ENCODE results near the gene RPS27L. TPM values are rescaled to one million over a fixed set of nuclear protein-coding genes. Genes with fewer than 3 reads are reported as not detected.

The RPS27L gene
- total and polyA plus RNA-seq, 9 of the 15 experiments (the other 6 are each of a cell fraction or from before 2014, with no cell fraction given), result 72.2 to 382 (median 116) TPM

DNA sequence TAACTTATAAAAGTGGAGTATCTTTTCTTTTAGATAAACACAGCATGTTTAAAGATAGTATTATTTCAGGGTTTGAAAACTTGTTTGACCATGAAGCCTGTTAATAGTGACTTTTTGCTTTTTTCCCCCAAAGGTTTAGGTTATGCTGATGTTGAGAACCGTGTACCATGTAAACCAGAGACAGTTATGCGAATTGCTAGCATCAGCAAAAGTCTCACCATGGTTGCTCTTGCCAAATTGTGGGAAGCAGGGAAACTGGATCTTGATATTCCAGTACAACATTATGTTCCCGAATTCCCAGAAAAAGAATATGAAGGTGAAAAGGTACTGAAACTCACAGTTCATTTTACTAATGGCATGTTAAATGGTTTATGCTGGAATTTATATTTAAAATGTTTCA lies 30.6 kb downstream of the RPS27L start (continued):
- TF ChIP-seq, protein P1, sequence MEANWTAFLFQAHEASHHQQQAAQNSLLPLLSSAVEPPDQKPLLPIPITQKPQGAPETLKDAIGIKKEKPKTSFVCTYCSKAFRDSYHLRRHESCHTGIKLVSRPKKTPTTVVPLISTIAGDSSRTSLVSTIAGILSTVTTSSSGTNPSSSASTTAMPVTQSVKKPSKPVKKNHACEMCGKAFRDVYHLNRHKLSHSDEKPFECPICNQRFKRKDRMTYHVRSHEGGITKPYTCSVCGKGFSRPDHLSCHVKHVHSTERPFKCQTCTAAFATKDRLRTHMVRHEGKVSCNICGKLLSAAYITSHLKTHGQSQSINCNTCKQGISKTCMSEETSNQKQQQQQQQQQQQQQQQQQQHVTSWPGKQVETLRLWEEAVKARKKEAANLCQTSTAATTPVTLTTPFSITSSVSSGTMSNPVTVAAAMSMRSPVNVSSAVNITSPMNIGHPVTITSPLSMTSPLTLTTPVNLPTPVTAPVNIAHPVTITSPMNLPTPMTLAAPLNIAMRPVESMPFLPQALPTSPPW (CRISPR knock-in tag; IDR thresholded peaks at IDR 0.05), result no peak
- peak; percentile 17; the same call in 1 of the 2 replicates for TF ChIP-seq MAFF (IDR thresholded peaks at IDR 0.05; ENCODE audit: low read length)
- TF ChIP-seq POLR2B (IDR thresholded peaks at IDR 0.05; ENCODE audit: low read depth, partially characterized antibody), result no peak
- TF ChIP-seq, protein P2, sequence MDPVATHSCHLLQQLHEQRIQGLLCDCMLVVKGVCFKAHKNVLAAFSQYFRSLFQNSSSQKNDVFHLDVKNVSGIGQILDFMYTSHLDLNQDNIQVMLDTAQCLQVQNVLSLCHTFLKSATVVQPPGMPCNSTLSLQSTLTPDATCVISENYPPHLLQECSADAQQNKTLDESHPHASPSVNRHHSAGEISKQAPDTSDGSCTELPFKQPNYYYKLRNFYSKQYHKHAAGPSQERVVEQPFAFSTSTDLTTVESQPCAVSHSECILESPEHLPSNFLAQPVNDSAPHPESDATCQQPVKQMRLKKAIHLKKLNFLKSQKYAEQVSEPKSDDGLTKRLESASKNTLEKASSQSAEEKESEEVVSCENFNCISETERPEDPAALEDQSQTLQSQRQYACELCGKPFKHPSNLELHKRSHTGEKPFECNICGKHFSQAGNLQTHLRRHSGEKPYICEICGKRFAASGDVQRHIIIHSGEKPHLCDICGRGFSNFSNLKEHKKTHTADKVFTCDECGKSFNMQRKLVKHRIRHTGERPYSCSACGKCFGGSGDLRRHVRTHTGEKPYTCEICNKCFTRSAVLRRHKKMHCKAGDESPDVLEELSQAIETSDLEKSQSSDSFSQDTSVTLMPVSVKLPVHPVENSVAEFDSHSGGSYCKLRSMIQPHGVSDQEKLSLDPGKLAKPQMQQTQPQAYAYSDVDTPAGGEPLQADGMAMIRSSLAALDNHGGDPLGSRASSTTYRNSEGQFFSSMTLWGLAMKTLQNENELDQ (CRISPR knock-in tag; IDR thresholded peaks at IDR 0.05; ENCODE audit: borderline replicate concordance), result no peak
- TF ChIP-seq CBFA2T3 (IDR thresholded peaks at IDR 0.05), result no peak

DNA sequence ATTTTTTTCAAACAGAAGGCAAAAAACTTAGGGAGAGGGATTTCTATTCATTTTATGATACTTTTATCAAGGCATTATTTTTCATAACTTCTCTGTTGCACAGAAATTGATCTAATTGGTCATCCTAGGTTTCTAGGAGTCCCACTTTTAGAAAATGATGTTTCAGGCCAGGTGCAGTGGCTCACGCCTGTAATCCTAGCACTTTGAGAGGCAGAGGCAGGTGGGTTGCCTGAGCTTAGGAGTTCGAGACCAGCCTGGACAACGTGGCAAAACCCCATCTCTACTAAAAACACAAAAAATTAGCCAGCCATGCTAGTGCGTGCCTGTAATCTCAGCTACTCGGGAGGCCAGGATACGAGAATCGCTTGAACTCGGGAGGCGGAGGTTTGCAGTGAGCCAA lies 32.8 kb downstream of the RPS27L start:
- intact Hi-C loops (cut with micrococcal nuclease), result no loop called here
- H3K27me3 ChIP-seq (ENCODE audit: control insufficient read depth in 2 of 2, insufficient read depth in 2 of 2, low read length in 2 of 2), result no peaks in the 10 kb centered on the region
- ChIA-PET POLR2A (interaction anchor here (1.1 to 1.2 kb wide), 2 partner anchors 12 to 22 kb away, joined by 3 to 4 read pairs; no protein-coding TSS in a partner anchor), CTCF (ENCODE audit: low intra/inter-chr PET ratio) (no interaction called here)
- FAIRE-seq, result no peak
- in situ Hi-C loops (cut with MboI), result no loop called here
- 0 out of 3 replicates have a peak, but pooled peaks cover 3% of the 10 kb centered on the region for H3K79me2 ChIP-seq (ENCODE audit: control insufficient read depth, insufficient read depth, low read length)
- H3K9me1 ChIP-seq (ENCODE audit: control insufficient read depth, insufficient read depth, low read length), result no peaks in the 10 kb centered on the region
- H3K27ac ChIP-seq (ENCODE audit: extremely low read depth, low read depth, low read length), result no peak overlapping the region
- 83% methylated on average over 9 of the region's 9 CpGs for WGBS (ENCODE audit: insufficient coverage, low coverage, missing lambda C conversion rate)
- no peak overlapping the region for H3K4me3 ChIP-seq
- BruUV-seq (replicated peaks), result no TSS peak
- H3K4me2 ChIP-seq (ENCODE audit: insufficient read depth, low read length), result no peak overlapping the region
- ATAC-seq, result no peak
- no peaks in the 10 kb centered on the region for H4K20me1 ChIP-seq (replicated peaks; ENCODE audit: control insufficient read depth, insufficient read depth, low read length)
- H3K9me3 ChIP-seq (replicated peaks; ENCODE audit: control insufficient read depth, insufficient read depth, low read depth, low read length), result peaks cover 6% of the 10 kb centered on the region
- peaks cover 7% of the 10 kb centered on the region; the same call in 1 of the 3 replicates for H3K36me3 ChIP-seq (ENCODE audit: control insufficient read depth, insufficient read depth, low read length)
- H2AFZ ChIP-seq (ENCODE audit: low read depth, low read length), result no peak overlapping the region
- H3K9ac ChIP-seq (ENCODE audit: insufficient read depth in 1 of 2, low read depth in 2 of 2, low read length in 2 of 2), result no peak overlapping the region
- no peak for DNase-seq (ENCODE audit: extremely low read depth in 1 of 4, low spot score in 3 of 4)
- peaks cover 0 to 6% of the 10 kb centered on the region in 2 experiments; a peak in 1 of 5 replicates for H3K4me1 ChIP-seq (replicated peaks in 1 of 2; ENCODE audit: control insufficient read depth in 2 of 2, insufficient read depth in 2 of 2, low read length in 2 of 2)
- TF ChIP-seq, protein P3, sequence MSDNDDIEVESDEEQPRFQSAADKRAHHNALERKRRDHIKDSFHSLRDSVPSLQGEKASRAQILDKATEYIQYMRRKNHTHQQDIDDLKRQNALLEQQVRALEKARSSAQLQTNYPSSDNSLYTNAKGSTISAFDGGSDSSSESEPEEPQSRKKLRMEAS (CRISPR knock-in tag; IDR thresholded peaks at IDR 0.05), result no peak
- TF ChIP-seq ZNF23 (CRISPR knock-in tag; IDR thresholded peaks at IDR 0.05) (no peak), YBX1 (IDR thresholded peaks at IDR 0.05) (no peak), ZNF561 (CRISPR knock-in tag; conservative IDR thresholded peaks at IDR 0.05) (no peak), ZNF717 (CRISPR knock-in tag; IDR thresholded peaks at IDR 0.05) (no peak), ESRRB (CRISPR knock-in tag; IDR thresholded peaks at IDR 0.05; ENCODE audit: borderline replicate concordance) (no peak), CHD4 (IDR thresholded peaks at IDR 0.05; ENCODE audit: insufficient read depth, insufficient replicate concordance, low read depth, low read length, poor library complexity, severe bottlenecking) (no peak), HSF4 (CRISPR knock-in tag; IDR thresholded peaks at IDR 0.05; ENCODE audit: borderline replicate concordance) (no peak), MEF2D (tag; conservative IDR thresholded peaks at IDR 0.05; ENCODE audit: low read depth) (no peak), ZNF134 (CRISPR knock-in tag; conservative IDR thresholded peaks at IDR 0.05) (no peak), PYGO2 (tag; IDR thresholded peaks at IDR 0.05) (no peak), POLR2H (tag; IDR thresholded peaks at IDR 0.05; ENCODE audit: low read depth) (no peak)
- TF ChIP-seq, protein P4, sequence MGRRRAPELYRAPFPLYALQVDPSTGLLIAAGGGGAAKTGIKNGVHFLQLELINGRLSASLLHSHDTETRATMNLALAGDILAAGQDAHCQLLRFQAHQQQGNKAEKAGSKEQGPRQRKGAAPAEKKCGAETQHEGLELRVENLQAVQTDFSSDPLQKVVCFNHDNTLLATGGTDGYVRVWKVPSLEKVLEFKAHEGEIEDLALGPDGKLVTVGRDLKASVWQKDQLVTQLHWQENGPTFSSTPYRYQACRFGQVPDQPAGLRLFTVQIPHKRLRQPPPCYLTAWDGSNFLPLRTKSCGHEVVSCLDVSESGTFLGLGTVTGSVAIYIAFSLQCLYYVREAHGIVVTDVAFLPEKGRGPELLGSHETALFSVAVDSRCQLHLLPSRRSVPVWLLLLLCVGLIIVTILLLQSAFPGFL (CRISPR knock-in tag; IDR thresholded peaks at IDR 0.05), result no peak

Data from K562 (cell line).